Mesenchymal stem cell (in vitro differentiated cells and primary cell): ENCODE results near the gene PCSK1N.
"Not testable (repeated sequence)": the region's sequence is repeated elsewhere in the genome, so short reads cannot be mapped to it uniquely, and the experiment has no call there.

ENCODE experiments used
- DNase-seq: peaks from one replicate; pipeline ENCODE4 v3.0.0-alpha.2; 2013
- H2AFZ ChIP-seq: one replicate; pipeline ENCODE4 v1.6.1; 2013; ENCODE audit warnings: low read depth, mild to moderate bottlenecking, control low read depth, inconsistent platforms, low read length, moderate library complexity
- H2AK5ac ChIP-seq: 2 replicates; pipeline ENCODE4 v1.6.1; 2013; ENCODE audit warnings: low read length, moderate library complexity, mild to moderate bottlenecking, inconsistent platforms; ENCODE audit not compliant: severe bottlenecking
- H2BK120ac ChIP-seq: one replicate; pipeline ENCODE4 v1.6.1; 2013; ENCODE audit warnings: low read depth, mild to moderate bottlenecking, inconsistent platforms, low read length, moderate library complexity
- H2BK12ac ChIP-seq, 2 experiments: one replicate each; pipeline ENCODE4 v1.6.1; 2013; ENCODE audit warnings: inconsistent platforms in 2 of 2, low read length in 2 of 2, mild to moderate bottlenecking in 2 of 2, moderate library complexity in 2 of 2, control low read depth in 1 of 2
- H2BK15ac ChIP-seq: one replicate; pipeline ENCODE4 v1.6.1; 2013; ENCODE audit warnings: mild to moderate bottlenecking, low read depth, inconsistent platforms; ENCODE audit not compliant: poor library complexity, severe bottlenecking
- H2BK5ac ChIP-seq: 2 replicates; pipeline ENCODE4 v1.6.1; 2013; ENCODE audit warnings: low read depth, mild to moderate bottlenecking, low read length, control low read depth, inconsistent platforms; ENCODE audit not compliant: poor library complexity, severe bottlenecking
- H3K14ac ChIP-seq, 2 experiments: one replicate each; pipeline ENCODE4 v1.6.1; 2013; ENCODE audit warnings: inconsistent platforms in 2 of 2, low read length in 2 of 2, control low read depth in 1 of 2, mild to moderate bottlenecking in 1 of 2, moderate library complexity in 1 of 2
- H3K18ac ChIP-seq, 2 experiments: one replicate each; pipeline ENCODE4 v1.6.1; 2013; ENCODE audit warnings: inconsistent platforms in 2 of 2, low read length in 2 of 2, control low read depth in 1 of 2, low read depth in 1 of 2, mild to moderate bottlenecking in 1 of 2
- H3K23ac ChIP-seq, 2 experiments: one replicate each; pipeline ENCODE4 v1.6.1; 2013; ENCODE audit warnings: inconsistent platforms in 2 of 2, low read length in 2 of 2, mild to moderate bottlenecking in 2 of 2, moderate library complexity in 2 of 2, control low read depth in 1 of 2
- H3K27ac ChIP-seq: 2 replicates; pipeline ENCODE4 v1.5.1; 2013; ENCODE audit warnings: mild to moderate bottlenecking, moderate library complexity, low read length, control low read depth, inconsistent platforms; ENCODE audit not compliant: poor library complexity, severe bottlenecking
- H3K27me3 ChIP-seq, 2 experiments: 2 replicates each; pipeline versions ENCODE4 v1.6.1 to v1.7.0; 2013; ENCODE audit warnings: low read length in 2 of 2, mild to moderate bottlenecking in 2 of 2, moderate library complexity in 2 of 2, control low read depth in 1 of 2, inconsistent platforms in 1 of 2; ENCODE audit not compliant: control insufficient read depth in 1 of 2, insufficient read depth in 1 of 2
- H3K36me3 ChIP-seq, 2 experiments: 2 replicates each; pipeline versions ENCODE4 v1.6.1 to v1.7.0; 2013; ENCODE audit warnings: low read length in 2 of 2, control low read depth in 1 of 2, inconsistent platforms in 1 of 2, low read depth in 1 of 2, mild to moderate bottlenecking in 1 of 2; ENCODE audit not compliant: insufficient read depth in 2 of 2, control insufficient read depth in 1 of 2
- H3K4ac ChIP-seq, 2 experiments: one replicate each; pipeline ENCODE4 v1.6.1; 2013; ENCODE audit warnings: inconsistent platforms in 2 of 2, low read length in 2 of 2, mild to moderate bottlenecking in 2 of 2, moderate library complexity in 2 of 2, control low read depth in 1 of 2, low read depth in 1 of 2
- H3K4me1 ChIP-seq: 2 replicates; pipeline ENCODE4 v1.6.1; 2013; ENCODE audit warnings: low read depth, low read length, control low read depth; ENCODE audit not compliant: control insufficient read depth, insufficient read depth
- H3K4me2 ChIP-seq: 2 replicates; pipeline ENCODE4 v1.6.1; 2013; ENCODE audit warnings: low read length, mild to moderate bottlenecking, inconsistent platforms; ENCODE audit not compliant: poor library complexity, severe bottlenecking
- H3K4me3 ChIP-seq, 2 experiments: 2 replicates each; pipeline versions ENCODE4 v1.5.1 to v1.7.0; 2013; ENCODE audit warnings: low read length in 2 of 2, mild to moderate bottlenecking in 2 of 2, control low read depth in 1 of 2, low read depth in 1 of 2; ENCODE audit not compliant: insufficient read depth in 1 of 2
- H3K79me1 ChIP-seq: replicated peaks from 2 replicates; pipeline ENCODE4 v1.6.1; 2013; ENCODE audit warnings: mild to moderate bottlenecking, control low read depth, low read length, inconsistent platforms; ENCODE audit not compliant: poor library complexity, severe bottlenecking
- H3K9ac ChIP-seq: 2 replicates; pipeline ENCODE4 v1.7.0; 2013; ENCODE audit warnings: mild to moderate bottlenecking, low read length, moderate library complexity
- H3K9me3 ChIP-seq: 2 replicates; pipeline ENCODE4 v1.7.0; 2013; ENCODE audit warnings: mild to moderate bottlenecking, low read length; ENCODE audit not compliant: control insufficient read depth
- H4K8ac ChIP-seq: one replicate; pipeline ENCODE4 v1.6.1; 2013; ENCODE audit warnings: inconsistent platforms, mild to moderate bottlenecking, low read length, moderate library complexity
- H4K91ac ChIP-seq: one replicate; pipeline ENCODE4 v1.6.1; 2013; ENCODE audit warnings: mild to moderate bottlenecking, low read length, inconsistent platforms
- WGBS: methylation state at CpG from one replicate; pipeline ENCODE4 v1.1.7; 2013; ENCODE audit warnings: mixed read lengths; 5-methylcytosine and 5-hydroxymethylcytosine counted together

The PCSK1N gene

DNA sequence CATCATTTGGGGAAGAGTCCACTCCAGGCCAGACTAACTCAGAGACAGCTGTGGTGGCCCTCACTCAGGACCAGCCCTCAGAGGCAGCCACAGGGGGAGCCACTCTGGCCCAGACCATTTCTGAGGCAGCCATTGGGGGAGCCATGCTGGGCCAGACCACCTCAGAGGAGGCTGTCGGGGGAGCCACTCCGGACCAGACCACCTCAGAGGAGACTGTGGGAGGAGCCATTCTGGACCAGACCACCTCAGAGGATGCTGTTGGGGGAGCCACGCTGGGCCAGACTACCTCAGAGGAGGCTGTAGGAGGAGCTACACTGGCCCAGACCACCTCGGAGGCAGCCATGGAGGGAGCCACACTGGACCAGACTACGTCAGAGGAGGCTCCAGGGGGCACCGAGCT, 12.4 kb downstream of the PCSK1N start:
- H3K9ac ChIP-seq: no peak overlapping the region
- H2BK120ac ChIP-seq: no peak overlapping the region
- no peak overlapping the region for H3K14ac ChIP-seq
- no peak overlapping the region for H2BK5ac ChIP-seq
- no peaks in the 10 kb centered on the region for H3K27me3 ChIP-seq
- peaks cover 11% of the 10 kb centered on the region for H3K9me3 ChIP-seq
- H3K79me1 ChIP-seq: peaks cover 2% of the 10 kb centered on the region
- no peak overlapping the region for H3K4me2 ChIP-seq
- no peak overlapping the region for H2AFZ ChIP-seq
- H3K23ac ChIP-seq: no peak overlapping the region
- H3K27ac ChIP-seq: no peak overlapping the region
- H3K4me1 ChIP-seq: no peaks in the 10 kb centered on the region
- no peak overlapping the region for H2BK15ac ChIP-seq
- WGBS: 88% methylated on average over 2 of the region's 6 CpGs
- H3K4ac ChIP-seq: no peak overlapping the region
- peaks cover 40 to 62% of the 10 kb centered on the region in 2 experiments for H3K36me3 ChIP-seq
- no peak overlapping the region for H3K4me3 ChIP-seq
- no peak overlapping the region for H3K18ac ChIP-seq
- H2BK12ac ChIP-seq: no peak overlapping the region
- no peak overlapping the region for H4K8ac ChIP-seq
- no peak overlapping the region for H2AK5ac ChIP-seq
- DNase-seq: no peak
- H4K91ac ChIP-seq: no peak overlapping the region

DNA sequence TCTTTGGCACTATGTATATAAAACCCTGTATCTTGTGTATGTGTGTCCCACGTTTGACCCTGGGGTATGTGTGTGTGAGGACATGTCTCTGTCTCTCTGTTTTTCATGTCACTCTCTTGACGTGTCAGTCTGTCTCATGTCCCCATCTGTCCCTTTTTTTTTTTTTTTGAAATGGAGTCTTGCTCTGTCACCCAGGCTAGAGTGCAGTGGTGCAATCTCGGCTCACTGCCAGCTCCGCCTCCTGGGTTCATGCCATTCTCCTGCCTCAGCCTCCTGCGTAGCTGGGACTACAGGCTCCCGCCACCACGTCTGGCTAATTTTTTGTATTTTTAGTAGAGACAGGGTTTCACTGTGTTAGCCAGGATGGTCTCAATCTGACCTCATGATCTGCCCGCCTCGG, 16.0 kb downstream of the PCSK1N start:
- H3K9ac ChIP-seq, H2BK5ac ChIP-seq, H3K27me3 ChIP-seq, H3K14ac ChIP-seq, DNase-seq, H2AK5ac ChIP-seq, H3K18ac ChIP-seq, H3K4ac ChIP-seq, H3K4me1 ChIP-seq, H2BK15ac ChIP-seq, H3K27ac ChIP-seq, H2BK120ac ChIP-seq, H3K9me3 ChIP-seq, H3K23ac ChIP-seq, H4K91ac ChIP-seq, H4K8ac ChIP-seq, H2BK12ac ChIP-seq, H3K79me1 ChIP-seq, H2AFZ ChIP-seq, H3K4me3 ChIP-seq, H3K4me2 ChIP-seq: not testable (repeated sequence)
- H3K36me3 ChIP-seq: peaks cover 50 to 59% of the 10 kb centered on the region in 2 experiments
- WGBS: 87% methylated on average over 3 of the region's 9 CpGs

DNA sequence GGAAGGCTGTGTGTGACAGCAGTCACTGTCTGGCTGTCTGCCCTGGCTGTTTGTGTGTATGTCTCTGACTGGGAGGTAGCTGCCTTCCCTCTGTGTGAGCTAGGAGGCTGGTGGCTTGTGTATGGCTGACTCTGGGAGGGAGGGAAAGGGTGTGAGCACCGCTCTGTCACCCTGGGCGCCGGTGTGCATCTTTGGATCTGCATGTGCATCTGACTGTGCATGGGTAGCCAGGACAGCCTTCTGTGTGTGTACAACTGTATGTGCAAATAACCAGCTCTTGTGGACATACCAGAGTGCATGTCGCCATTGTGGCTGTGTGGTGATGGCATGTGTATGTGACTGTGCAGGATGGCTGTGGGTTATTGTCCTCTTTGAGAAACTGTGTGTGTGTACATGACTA, 16.5 kb downstream of the PCSK1N start:
- no peak overlapping the region for H2BK15ac ChIP-seq
- no peak overlapping the region for H2BK5ac ChIP-seq
- no peak overlapping the region for H3K27ac ChIP-seq
- H3K9ac ChIP-seq: no peak overlapping the region
- no peak overlapping the region for H4K8ac ChIP-seq
- no peak overlapping the region for H2AFZ ChIP-seq
- H3K4me1 ChIP-seq: no peaks in the 10 kb centered on the region
- no peak overlapping the region for H3K4me2 ChIP-seq
- H3K18ac ChIP-seq: no peak overlapping the region
- H2AK5ac ChIP-seq: no peak overlapping the region
- H2BK12ac ChIP-seq: no peak overlapping the region
- no peak overlapping the region for H2BK120ac ChIP-seq
- H3K4ac ChIP-seq: no peak overlapping the region
- H3K36me3 ChIP-seq: peaks cover 45 to 58% of the 10 kb centered on the region in 2 experiments
- no peaks in the 10 kb centered on the region for H3K9me3 ChIP-seq
- no peak for DNase-seq
- no peak overlapping the region for H3K14ac ChIP-seq
- H3K23ac ChIP-seq: no peak overlapping the region
- WGBS: 100% methylated on average over 4 of the region's 4 CpGs
- no peak overlapping the region for H4K91ac ChIP-seq
- H3K4me3 ChIP-seq: no peak overlapping the region
- H3K79me1 ChIP-seq: peaks cover 2% of the 10 kb centered on the region
- H3K27me3 ChIP-seq: peaks cover 0 to 7% of the 10 kb centered on the region in 2 experiments

DNA sequence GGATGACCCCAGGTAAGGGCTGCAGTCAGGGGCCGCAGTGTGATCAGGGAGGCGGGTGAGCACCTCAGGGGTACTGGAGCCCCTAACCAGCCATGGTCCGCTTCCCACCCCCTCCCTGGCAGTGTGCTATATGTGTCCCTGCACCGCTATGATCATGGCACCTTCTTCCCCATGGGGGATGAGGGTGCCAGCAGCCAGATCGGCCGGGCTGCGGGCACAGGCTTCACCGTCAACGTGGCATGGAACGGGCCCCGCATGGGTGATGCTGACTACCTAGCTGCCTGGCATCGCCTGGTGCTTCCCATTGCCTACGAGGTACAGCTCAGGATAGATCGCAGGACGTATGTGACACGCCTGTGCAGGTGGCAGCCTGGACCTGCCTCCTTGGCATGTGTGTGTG, 17.3 kb downstream of the PCSK1N start:
- no peak for DNase-seq
- Histone ChIP-seq H3K4me1 (no peaks in the 10 kb centered on the region), H3K4ac (no peak overlapping the region), H2BK120ac (no peak overlapping the region), H3K9ac (no peak overlapping the region), H2BK15ac (no peak overlapping the region), H2AFZ (no peak overlapping the region), H4K91ac (peak overlapping the region; percentile 5), H3K4me2 (no peak overlapping the region), H3K27me3 (peaks cover 0 to 11% of the 10 kb centered on the region in 2 experiments), H3K4me3 (no peak overlapping the region), H3K27ac (no peak overlapping the region), H3K18ac (no peak overlapping the region), H4K8ac (no peak overlapping the region), H3K23ac (no peak overlapping the region), H3K14ac (no peak overlapping the region), H3K9me3 (no peaks in the 10 kb centered on the region), H3K36me3 (peaks cover 38 to 55% of the 10 kb centered on the region in 2 experiments), H3K79me1 (peaks cover 2% of the 10 kb centered on the region), H2BK5ac (no peak overlapping the region), H2AK5ac (no peak overlapping the region), H2BK12ac (no peak overlapping the region)
- WGBS: 95% methylated on average over 16 of the region's 16 CpGs
